HG03139 (cell line): Measurements from ENCODE around the gene IL16.

Experiments used
- ATAC-seq: cut with Tn5 transposase; IDR thresholded peaks from one replicate; pipeline ENCODE4 v1.9.1; 2021; ENCODE audit not compliant: unreplicated experiment

The IL16 gene

DNA sequence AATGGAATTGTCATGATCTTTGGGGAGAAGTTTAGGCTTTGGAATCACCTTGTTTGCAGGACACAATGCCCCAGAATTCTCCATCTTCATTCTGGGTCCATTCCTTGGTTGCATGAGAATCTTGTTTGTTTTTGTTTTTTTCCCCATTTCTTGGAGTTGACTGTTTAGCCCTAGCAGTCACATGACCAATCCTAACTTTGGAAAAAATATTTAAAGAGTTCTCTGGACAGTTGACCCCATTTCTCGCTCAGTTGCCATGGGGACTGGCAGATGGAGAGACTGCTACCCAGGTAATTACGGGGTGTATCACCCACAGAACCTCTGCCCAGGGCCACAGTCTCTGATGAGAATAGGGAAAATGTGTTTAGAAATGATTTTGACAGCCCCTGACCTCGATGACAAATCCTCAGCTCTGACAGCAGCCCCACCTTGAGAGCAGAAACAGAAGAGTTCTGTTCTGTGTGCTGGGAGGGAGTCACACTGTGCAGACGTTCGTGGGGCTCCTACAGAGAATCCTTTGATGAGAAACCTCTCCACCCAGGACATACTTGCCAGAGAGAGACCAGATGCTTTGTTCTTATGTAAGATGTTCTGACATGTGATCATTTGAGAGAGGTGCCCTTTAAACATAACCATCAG, 57.7 kb downstream of the IL16 start:
- no peak for ATAC-seq

GRCh38 chr15:81254916-81255290, 58.2 kb downstream of the IL16 start:
- ATAC-seq, result no peak

GRCh38 chr15:81255315-81255957, 58.8 kb downstream of the IL16 start:
- no peak for ATAC-seq

DNA sequence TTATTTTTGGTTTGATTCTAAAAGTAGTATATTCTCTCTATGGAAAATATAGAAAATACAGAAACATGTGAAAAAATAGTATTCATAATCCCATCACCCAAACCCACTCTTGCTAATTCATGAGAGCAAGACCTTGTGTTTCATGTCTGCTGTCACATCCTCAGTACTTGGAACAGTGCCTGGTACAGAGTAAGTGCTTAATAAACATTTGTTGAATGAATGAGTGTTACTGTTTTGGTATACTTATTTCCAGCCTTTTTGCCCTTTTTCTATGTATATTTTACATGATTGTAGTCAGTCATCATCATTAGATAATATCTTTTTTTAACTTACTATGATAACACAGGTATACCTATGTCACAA, 59.3 kb downstream of the IL16 start:
- no peak for ATAC-seq

DNA sequence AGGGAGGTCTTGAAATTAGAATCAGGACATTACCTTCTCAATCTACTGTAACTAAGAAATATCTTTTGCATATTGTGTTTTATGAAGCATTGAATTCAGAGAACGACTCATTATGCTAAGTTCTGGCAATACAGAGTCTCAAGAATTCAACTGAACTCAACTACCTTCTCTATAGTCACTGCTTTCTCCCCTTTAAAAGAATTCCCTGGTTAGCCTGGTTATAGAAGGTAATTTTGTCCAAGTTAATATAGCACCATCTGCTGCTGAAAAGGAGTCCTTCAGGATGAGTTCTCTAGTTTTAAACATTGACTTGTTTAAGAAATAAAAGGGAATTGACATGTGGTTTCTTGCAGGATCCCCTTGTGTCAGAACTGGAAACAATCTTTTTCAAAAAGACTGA, 60.2 kb downstream of the IL16 start:
- ATAC-seq, result no peak

GRCh38 chr15:81257435-81257834, 60.8 kb downstream of the IL16 start:
- no peak for ATAC-seq

- no peak for ATAC-seq
Observed at GRCh38 chr15:81258455-81258854, 61.8 kb downstream of the IL16 start.

- no peak for ATAC-seq
Observed at GRCh38 chr15:81259760-81260298, 63.1 kb downstream of the IL16 start.

DNA sequence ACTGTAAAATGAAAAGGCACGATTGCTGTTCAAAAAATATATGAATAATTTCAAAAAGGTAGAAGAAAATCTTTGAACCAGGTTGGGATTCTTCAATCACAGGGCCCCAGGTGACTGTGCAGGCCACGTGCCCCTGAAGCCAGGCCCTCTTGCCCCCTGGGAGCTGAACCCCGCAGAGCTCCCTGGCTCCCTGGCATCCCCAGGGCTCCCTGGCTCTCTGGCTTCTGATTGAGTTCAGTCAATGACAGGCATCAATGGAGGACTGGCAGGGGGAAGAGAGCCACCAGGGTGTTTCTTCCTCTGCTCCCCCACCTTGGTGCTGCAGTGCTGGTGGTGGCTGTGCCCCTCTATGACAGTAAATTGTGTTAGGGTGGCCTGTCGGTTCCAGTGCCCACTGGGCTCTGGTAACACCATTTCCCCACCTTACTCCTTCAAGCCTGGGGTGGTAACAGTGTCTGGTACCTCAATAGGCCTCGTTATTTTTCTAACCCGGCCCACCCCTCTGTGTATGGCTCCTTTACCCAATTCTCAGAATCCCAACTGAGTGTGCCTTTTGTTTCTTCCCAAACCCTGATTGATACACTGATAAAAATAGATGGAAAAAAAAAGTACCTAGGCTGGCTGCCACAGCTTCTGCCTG, 64.6 kb downstream of the IL16 start:
- no peak for ATAC-seq

DNA sequence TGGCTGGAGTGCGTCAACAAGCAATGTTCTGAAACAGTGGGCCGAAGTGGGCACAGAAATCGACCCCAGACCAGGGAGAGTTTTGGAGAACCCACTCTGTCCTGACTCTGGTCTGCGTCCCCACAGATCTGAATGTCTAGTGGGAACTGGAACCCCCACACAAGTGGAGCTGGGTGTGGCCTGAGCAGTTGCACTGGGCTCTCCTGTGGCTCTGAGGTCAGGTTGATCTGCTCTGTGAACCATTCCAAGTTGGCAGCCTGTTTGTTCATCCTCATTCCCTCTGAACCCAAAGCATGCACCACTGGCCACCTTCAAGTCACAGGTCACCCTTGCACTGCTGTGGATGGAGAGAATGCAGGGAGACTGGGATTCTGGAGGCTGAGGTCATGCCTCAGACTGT, 66.8 kb downstream of the IL16 start:
- no peak for ATAC-seq

- no peak for ATAC-seq
Observed at GRCh38 chr15:81264072-81264857, 67.6 kb downstream of the IL16 start.

DNA sequence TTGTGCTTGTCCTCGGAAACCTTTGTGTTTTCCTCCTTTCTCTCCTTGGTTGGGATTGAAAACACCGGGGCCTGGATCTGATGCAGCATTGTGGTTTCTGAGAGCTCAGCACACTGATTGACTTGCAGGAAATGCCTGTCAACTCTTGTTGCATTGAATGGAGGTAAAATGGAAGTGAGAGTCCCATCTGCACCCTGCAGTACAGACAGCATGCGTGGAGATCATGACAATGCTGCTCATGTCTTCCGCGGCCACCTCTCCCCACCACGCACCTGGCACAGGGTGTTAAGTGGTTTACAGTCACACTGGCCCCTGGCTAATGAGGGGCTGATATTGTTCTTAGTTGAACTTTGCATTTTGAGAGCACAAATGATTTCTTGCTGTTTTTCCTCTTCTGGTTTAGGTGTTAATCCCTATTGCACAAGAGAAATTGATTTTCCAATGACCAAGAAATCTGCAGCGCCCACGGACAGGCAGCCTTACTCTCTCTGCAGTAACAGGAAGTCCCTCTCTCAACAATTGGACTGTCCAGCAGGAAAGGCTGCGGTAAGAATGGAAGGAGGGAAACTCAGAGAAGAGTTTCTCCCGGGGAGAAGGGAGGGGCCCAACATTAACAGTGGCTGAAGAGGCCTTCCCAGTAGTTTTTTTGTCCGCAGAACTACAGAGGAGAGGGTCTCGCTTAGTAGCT, 68.7 kb downstream of the IL16 start:
- ATAC-seq, result peak; percentile 10

GRCh38 chr15:81265944-81266775, 69.5 kb downstream of the IL16 start:
- ATAC-seq, result peak; percentile 85

GRCh38 chr15:81268340-81268739, 71.7 kb downstream of the IL16 start:
- no peak for ATAC-seq

- ATAC-seq, result no peak
Observed at GRCh38 chr15:81268881-81269601, 72.4 kb downstream of the IL16 start.

DNA sequence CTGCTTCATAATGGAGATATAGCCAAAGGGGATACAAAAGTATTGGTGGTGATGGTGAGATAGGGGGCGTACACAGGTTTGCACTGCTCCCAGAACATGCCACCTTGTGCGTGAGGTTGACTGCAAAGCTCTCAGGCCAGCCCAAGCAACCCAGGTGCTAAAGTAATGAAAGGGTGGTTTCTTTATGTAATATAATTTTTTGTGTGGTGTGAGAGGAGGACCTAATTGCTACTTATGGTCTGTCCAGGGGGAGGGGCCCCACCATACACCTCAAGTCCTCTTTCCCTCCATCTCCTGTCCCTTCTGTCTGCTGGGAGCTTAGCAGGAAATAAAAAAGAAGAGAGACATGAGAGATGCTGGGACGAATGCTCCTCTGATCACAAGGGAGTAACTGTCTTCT, 73.5 kb downstream of the IL16 start:
- no peak for ATAC-seq

DNA sequence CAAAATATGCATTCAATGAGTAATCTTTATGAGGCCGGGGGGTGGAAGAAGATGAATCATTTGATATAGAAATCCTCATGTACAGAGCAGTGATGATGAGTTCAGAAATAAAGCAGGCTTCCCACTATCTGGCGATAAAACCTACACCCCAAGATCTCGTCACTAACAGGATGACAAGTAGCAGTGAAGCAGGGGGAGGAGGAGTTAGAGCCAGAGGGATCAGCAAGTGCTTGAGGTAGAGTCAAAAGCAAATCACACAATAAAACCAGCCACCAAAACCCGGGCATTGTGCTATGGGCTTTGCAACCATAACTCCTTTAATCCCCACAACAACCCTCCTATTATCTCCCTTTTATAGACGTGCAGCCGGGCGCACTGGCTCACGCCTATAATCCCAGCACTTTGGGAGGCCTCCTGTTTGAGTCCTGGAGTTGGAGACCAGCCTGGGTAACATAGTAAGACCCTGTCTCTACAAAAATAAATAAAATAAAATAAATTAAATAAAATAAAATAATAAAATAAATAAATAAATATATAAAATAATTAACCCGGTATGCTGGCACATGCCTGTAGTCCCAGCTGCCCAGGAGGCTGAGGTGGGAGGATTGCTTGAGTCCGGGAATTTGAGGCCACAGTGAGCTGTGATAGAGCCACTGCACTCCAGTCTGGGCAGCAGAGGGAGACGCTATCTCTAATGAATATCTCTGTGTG, 74.3 kb downstream of the IL16 start:
- no peak for ATAC-seq

GRCh38 chr15:81271761-81272644, 75.3 kb downstream of the IL16 start:
- no peak for ATAC-seq
